ENCODE results near the gene GSC2. TPM values are rescaled to one million over a fixed set of nuclear protein-coding genes. Genes with fewer than 3 reads are reported as not detected.

The GSC2 gene
- total and polyA plus RNA-seq, 9 of the 15 experiments (the other 6 are each of a cell fraction or from before 2014, with no cell fraction given) = not detected

DNA sequence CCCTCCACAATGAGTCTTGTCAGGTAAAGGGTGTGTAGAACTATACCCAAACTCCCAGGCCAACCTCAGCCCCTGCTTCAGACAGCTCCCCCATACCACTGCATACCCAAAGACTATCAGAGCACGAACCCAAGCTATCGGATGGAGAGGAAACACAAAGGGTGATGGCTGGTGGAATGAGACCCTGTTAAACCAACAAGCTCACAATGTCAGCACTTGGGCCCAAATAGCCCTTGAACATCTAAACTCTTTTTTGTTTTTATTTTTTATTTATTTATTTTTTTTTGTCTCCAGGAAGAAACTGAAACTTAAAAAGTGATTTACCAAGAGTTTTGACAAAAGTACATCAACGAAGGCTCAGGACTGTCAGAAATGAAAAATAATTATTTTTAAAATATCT is 38.5 kb downstream of the GSC2 start:
- H4K20me1 ChIP-seq (replicated peaks; ENCODE audit: control insufficient read depth, insufficient read depth, low read length) = peaks cover 46% of the 10 kb centered on the region
- peak overlapping the region in 1 of 2 experiments; percentile 51; a peak in 1 of 4 replicates for H3K9ac ChIP-seq (ENCODE audit: insufficient read depth in 1 of 2, low read depth in 2 of 2, low read length in 2 of 2)
- no TSS peak for BruUV-seq (replicated peaks)
- no peak overlapping the region for H3K4me3 ChIP-seq
- ChIA-PET CTCF (ENCODE audit: low intra/inter-chr PET ratio) (interaction anchor here (0.6 kb wide), 1 partner anchor 286 kb away, joined by 3 read pairs; no protein-coding TSS in a partner anchor), POLR2A (interaction anchor here (0.5 to 4.4 kb wide), 18 partner anchors 8 to 1413 kb away, joined by 3 to 56 read pairs (median 4); partner anchors contain the start of genes C22orf39 and DGCR2)
- no peaks in the 10 kb centered on the region for H3K27me3 ChIP-seq (ENCODE audit: control insufficient read depth in 2 of 2, insufficient read depth in 2 of 2, low read length in 2 of 2)
- H3K36me3 ChIP-seq (ENCODE audit: control insufficient read depth, insufficient read depth, low read length) = peaks cover 47% of the 10 kb centered on the region
- ATAC-seq (no peak), DNase-seq (ENCODE audit: extremely low read depth in 1 of 4, low spot score in 3 of 4) (no peak), FAIRE-seq (no peak)
- in situ Hi-C loops (cut with MboI) (no loop called here), intact Hi-C loops (cut with micrococcal nuclease) (loop anchor here (10.0 kb wide), 1 partner anchor 183 kb away; the partner anchor contains the start of gene CLTCL1)
- no peaks in the 10 kb centered on the region for H3K9me3 ChIP-seq (replicated peaks; ENCODE audit: control insufficient read depth, insufficient read depth, low read depth, low read length)
- peaks cover 27% of the 10 kb centered on the region for H3K9me1 ChIP-seq (ENCODE audit: control insufficient read depth, insufficient read depth, low read length)
- H3K4me1 ChIP-seq (replicated peaks in 1 of 2; ENCODE audit: control insufficient read depth in 2 of 2, insufficient read depth in 2 of 2, low read length in 2 of 2) = peaks cover 46 to 55% of the 10 kb centered on the region in 2 experiments
- H3K27ac ChIP-seq (ENCODE audit: extremely low read depth, low read depth, low read length) = peak overlapping the region; percentile 6; the same call in 1 of the 3 replicates
- 78% methylated on average over 3 of the region's 3 CpGs for WGBS (ENCODE audit: insufficient coverage, low coverage, missing lambda C conversion rate)
- peak overlapping the region; percentile 2; the same call in 1 of the 2 replicates for H3K4me2 ChIP-seq (ENCODE audit: insufficient read depth, low read length)
- peaks cover 96% of the 10 kb centered on the region for H3K79me2 ChIP-seq (ENCODE audit: control insufficient read depth, insufficient read depth, low read length)
- H2AFZ ChIP-seq (ENCODE audit: low read depth, low read length) = no peak overlapping the region
- TF ChIP-seq ZNF384 (IDR thresholded peaks at IDR 0.05; ENCODE audit: low read depth, low read length) (0 out of 2 replicates have a peak, but pooled peaks have one; percentile 3), RBM14 (IDR thresholded peaks at IDR 0.05; ENCODE audit: borderline replicate concordance, insufficient read depth, low read depth, low read length) (no peak), DMBX1 (CRISPR knock-in tag; IDR thresholded peaks at IDR 0.05; ENCODE audit: borderline replicate concordance) (0 out of 2 replicates have a peak, but pooled peaks have one; percentile 9), ZNF583 (CRISPR knock-in tag; IDR thresholded peaks at IDR 0.05) (no peak), GTF2B (IDR thresholded peaks at IDR 0.05; ENCODE audit: extremely low read depth, insufficient read length) (no peak), KLF1 (tag; IDR thresholded peaks at IDR 0.05) (no peak), ZNF436 (CRISPR knock-in tag; IDR thresholded peaks at IDR 0.05) (peak; percentile 57; the same call in 1 of the 2 replicates), ETV1 (tag; conservative IDR thresholded peaks at IDR 0.05; ENCODE audit: low read depth) (no peak), ZNF311 (CRISPR knock-in tag; IDR thresholded peaks at IDR 0.05) (no peak), RAD51 (IDR thresholded peaks at IDR 0.05; ENCODE audit: borderline replicate concordance, low read depth) (no peak), GATAD2B (IDR thresholded peaks at IDR 0.05; ENCODE audit: borderline replicate concordance) (no peak), ZNF140 (CRISPR knock-in tag; IDR thresholded peaks at IDR 0.05) (peak; percentile 62; the same call in 1 of the 2 replicates), PHF8 (IDR thresholded peaks at IDR 0.05; ENCODE audit: borderline replicate concordance, low read length) (0 out of 2 replicates have a peak, but pooled peaks have one; percentile 17)
- TF ChIP-seq, protein P1, sequence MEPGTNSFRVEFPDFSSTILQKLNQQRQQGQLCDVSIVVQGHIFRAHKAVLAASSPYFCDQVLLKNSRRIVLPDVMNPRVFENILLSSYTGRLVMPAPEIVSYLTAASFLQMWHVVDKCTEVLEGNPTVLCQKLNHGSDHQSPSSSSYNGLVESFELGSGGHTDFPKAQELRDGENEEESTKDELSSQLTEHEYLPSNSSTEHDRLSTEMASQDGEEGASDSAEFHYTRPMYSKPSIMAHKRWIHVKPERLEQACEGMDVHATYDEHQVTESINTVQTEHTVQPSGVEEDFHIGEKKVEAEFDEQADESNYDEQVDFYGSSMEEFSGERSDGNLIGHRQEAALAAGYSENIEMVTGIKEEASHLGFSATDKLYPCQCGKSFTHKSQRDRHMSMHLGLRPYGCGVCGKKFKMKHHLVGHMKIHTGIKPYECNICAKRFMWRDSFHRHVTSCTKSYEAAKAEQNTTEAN (CRISPR knock-in tag; IDR thresholded peaks at IDR 0.05) = no peak
- TF ChIP-seq, protein P2, sequence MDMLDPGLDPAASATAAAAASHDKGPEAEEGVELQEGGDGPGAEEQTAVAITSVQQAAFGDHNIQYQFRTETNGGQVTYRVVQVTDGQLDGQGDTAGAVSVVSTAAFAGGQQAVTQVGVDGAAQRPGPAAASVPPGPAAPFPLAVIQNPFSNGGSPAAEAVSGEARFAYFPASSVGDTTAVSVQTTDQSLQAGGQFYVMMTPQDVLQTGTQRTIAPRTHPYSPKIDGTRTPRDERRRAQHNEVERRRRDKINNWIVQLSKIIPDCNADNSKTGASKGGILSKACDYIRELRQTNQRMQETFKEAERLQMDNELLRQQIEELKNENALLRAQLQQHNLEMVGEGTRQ (CRISPR knock-in tag; IDR thresholded peaks at IDR 0.05) = no peak
- TF ChIP-seq, protein P3, sequence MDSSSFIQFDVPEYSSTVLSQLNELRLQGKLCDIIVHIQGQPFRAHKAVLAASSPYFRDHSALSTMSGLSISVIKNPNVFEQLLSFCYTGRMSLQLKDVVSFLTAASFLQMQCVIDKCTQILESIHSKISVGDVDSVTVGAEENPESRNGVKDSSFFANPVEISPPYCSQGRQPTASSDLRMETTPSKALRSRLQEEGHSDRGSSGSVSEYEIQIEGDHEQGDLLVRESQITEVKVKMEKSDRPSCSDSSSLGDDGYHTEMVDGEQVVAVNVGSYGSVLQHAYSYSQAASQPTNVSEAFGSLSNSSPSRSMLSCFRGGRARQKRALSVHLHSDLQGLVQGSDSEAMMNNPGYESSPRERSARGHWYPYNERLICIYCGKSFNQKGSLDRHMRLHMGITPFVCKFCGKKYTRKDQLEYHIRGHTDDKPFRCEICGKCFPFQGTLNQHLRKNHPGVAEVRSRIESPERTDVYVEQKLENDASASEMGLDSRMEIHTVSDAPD (CRISPR knock-in tag; IDR thresholded peaks at IDR 0.05) = no peak
- TF ChIP-seq, protein P4, sequence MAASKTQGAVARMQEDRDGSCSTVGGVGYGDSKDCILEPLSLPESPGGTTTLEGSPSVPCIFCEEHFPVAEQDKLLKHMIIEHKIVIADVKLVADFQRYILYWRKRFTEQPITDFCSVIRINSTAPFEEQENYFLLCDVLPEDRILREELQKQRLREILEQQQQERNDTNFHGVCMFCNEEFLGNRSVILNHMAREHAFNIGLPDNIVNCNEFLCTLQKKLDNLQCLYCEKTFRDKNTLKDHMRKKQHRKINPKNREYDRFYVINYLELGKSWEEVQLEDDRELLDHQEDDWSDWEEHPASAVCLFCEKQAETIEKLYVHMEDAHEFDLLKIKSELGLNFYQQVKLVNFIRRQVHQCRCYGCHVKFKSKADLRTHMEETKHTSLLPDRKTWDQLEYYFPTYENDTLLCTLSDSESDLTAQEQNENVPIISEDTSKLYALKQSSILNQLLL (CRISPR knock-in tag; IDR thresholded peaks at IDR 0.05; ENCODE audit: borderline replicate concordance) = no peak

Measured in K562 (cell line).